ENCODE data around the gene TSPY10. TPM values are rescaled to one million over a fixed set of nuclear protein-coding genes. Genes with fewer than 3 reads are reported as not detected.
"Not testable (repeated sequence)": the region's sequence is repeated elsewhere in the genome, so short reads cannot be mapped to it uniquely, and the experiment has no call there.

Gene TSPY10
- total RNA-seq: not detected

GRCh38 chrY:9527580-9527979 lies at the start of gene TSPY10:
Gene TSPY10 (plus strand): TSS chrY:9527880. CDS start chrY:9527926, 46 bp downstream.
- H3K9me3 ChIP-seq; DNase-seq (ENCODE audit: low spot score); H3K4me3 ChIP-seq; H3K27me3 ChIP-seq; H3K4me1 ChIP-seq; H3K36me3 ChIP-seq; H3K27ac ChIP-seq: not testable (repeated sequence)

GRCh38 chrY:9486967-9487366 lies 40.7 kb upstream of the TSPY10 start, which contains the start of gene TSPY9:
Gene TSPY9 (plus strand): TSS chrY:9487267. CDS start chrY:9487313, 46 bp downstream.
- DNase-seq (ENCODE audit: low spot score); H3K9me3 ChIP-seq; H3K4me3 ChIP-seq; H3K27ac ChIP-seq; H3K36me3 ChIP-seq; H3K27me3 ChIP-seq; H3K4me1 ChIP-seq: not testable (repeated sequence)

GRCh38 chrY:9504396-9504795 lies 23.3 kb upstream of the TSPY10 start:
- not testable (repeated sequence) for H3K27me3 ChIP-seq; H3K4me3 ChIP-seq; DNase-seq (ENCODE audit: low spot score); H3K4me1 ChIP-seq; H3K27ac ChIP-seq; H3K9me3 ChIP-seq; H3K36me3 ChIP-seq

- H3K27ac ChIP-seq; H3K4me1 ChIP-seq; H3K27me3 ChIP-seq; H3K4me3 ChIP-seq; DNase-seq (ENCODE audit: low spot score); H3K36me3 ChIP-seq; H3K9me3 ChIP-seq: not testable (repeated sequence)
Measured at GRCh38 chrY:9516287-9516686, 11.4 kb upstream of the TSPY10 start.

Other genes starting within 250 kb of the TSPY10 start
- not detected for gene TSPY4, start 190.4 kb upstream of the TSPY10 start, total RNA-seq
- not detected for gene TSPY8, start 170.1 kb upstream of the TSPY10 start, total RNA-seq
- not detected for gene TSPY3, start 129.5 kb upstream of the TSPY10 start, total RNA-seq
- gene TSPY1, start 60.9 kb upstream of the TSPY10 start, total RNA-seq: not detected
- not detected for gene TSPY9, start 40.6 kb upstream of the TSPY10 start, total RNA-seq

Measured in right atrium auricular region (tissue), 2 donors.